ENCODE results near the gene TRAM2. TPM values are rescaled to one million over a fixed set of nuclear protein-coding genes. Genes with fewer than 3 reads are reported as not detected.

TRAM2 gene
- total RNA-seq, 5 donors from 2014 or later (not counting 1 experiment from before 2014, with no cell fraction given), result 8.8 to 12.1 (median 9.3) TPM

DNA sequence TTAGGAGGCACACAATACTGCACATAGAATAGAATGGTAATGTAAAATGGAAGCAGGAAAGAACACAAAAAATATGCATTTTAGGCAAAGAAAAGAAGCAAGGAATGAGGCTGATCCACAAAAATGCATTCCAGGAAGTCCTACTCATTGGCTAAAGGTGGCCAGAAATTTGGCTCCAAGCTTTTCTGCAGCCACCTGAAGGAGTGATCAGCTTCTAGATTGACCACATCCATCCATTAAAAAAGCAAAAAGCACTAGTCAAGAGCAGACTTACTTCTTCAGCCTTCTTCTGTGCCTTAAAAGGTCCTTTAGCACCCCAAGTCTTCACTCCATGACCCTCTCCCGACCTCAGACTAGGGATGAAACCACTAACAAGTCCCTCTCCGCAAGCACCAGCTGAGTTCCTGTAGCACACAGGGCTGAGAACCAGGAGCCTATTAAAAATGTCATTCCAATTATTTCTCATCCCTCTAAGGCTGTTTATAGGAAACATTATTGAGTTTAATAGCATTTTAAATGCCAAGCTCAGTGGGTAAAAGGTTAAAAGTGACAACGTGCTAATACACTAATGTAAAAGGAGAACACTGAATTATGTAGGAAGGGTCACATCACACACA, 36.5 kb downstream of the TRAM2 start:
- Histone ChIP-seq H3K27me3 (replicated peaks in 1 of 2; ENCODE audit: control insufficient read depth in 2 of 2, extremely low read depth in 1 of 2, insufficient read depth in 2 of 2, low read length in 1 of 2) (no peaks in the 10 kb centered on the region), H3K27ac (ENCODE audit: low read length) (no peak overlapping the region), H3K36me3 (ENCODE audit: control insufficient read depth in 2 of 2, extremely low read depth in 1 of 2, insufficient read depth in 1 of 2, low read length in 1 of 2) (no peaks in the 10 kb centered on the region), H3K9me3 (no peaks in the 10 kb centered on the region), H3K4me1 (ENCODE audit: control insufficient read depth in 1 of 2, extremely low read depth in 1 of 2, insufficient read depth in 2 of 2, low read length in 2 of 2) (peaks cover 14 to 31% of the 10 kb centered on the region in 2 experiments), H3K4me3 (ENCODE audit: control insufficient read depth in 1 of 2, extremely low read depth in 1 of 2, low read length in 1 of 2) (no peak overlapping the region)
- Mint-ChIP-seq H3K9me3 (no peaks in the 10 kb centered on the region), H3K4me3 (no peak overlapping the region), H3K27ac (no peak overlapping the region), H3K4me1 (peaks cover 48 to 53% (median 51%) of the 10 kb centered on the region in 3 donors), H3K27me3 (no peaks in the 10 kb centered on the region), H3K36me3 (peaks cover 10% of the 10 kb centered on the region)
- ATAC-seq (replicated peaks in 1 of 4) (no peak), DNase-seq (no peak)
- WGBS (ENCODE audit: insufficient coverage), result no CpG with 5 or more reads among the region's 3 CpGs
- ChIA-PET CTCF (no interaction called here), POLR2A (no interaction called here)

DNA sequence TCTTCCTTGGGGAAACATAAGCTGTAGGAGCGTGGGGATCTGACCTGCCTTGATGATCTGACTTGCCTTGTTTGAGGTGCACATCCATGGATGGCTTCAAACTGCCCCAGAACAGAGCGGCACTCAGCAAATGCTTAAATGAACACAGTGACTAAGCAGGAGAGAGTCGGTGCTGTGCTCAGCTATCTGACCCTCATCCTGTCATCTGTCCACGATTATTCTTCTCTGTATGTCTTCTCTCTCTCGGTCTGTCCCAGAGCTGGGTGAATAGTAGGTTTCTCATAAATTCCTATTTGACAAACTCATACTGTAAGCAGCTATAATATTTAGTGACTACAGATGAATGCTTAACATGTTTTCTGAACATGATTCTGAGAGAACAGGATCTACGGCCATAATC, 37.3 kb downstream of the TRAM2 start:
- Histone ChIP-seq H3K9me3 (no peaks in the 10 kb centered on the region), H3K36me3 (ENCODE audit: control insufficient read depth in 2 of 2, extremely low read depth in 1 of 2, insufficient read depth in 1 of 2, low read length in 1 of 2) (no peaks in the 10 kb centered on the region), H3K4me3 (ENCODE audit: control insufficient read depth in 1 of 2, extremely low read depth in 1 of 2, low read length in 1 of 2) (no peak overlapping the region), H3K27ac (ENCODE audit: low read length) (no peak overlapping the region), H3K27me3 (replicated peaks in 1 of 2; ENCODE audit: control insufficient read depth in 2 of 2, extremely low read depth in 1 of 2, insufficient read depth in 2 of 2, low read length in 1 of 2) (no peaks in the 10 kb centered on the region), H3K4me1 (ENCODE audit: control insufficient read depth in 1 of 2, extremely low read depth in 1 of 2, insufficient read depth in 2 of 2, low read length in 2 of 2) (peaks cover 14 to 38% of the 10 kb centered on the region in 2 experiments)
- Mint-ChIP-seq H3K4me3 (no peak overlapping the region), H3K36me3 (peaks cover 15% of the 10 kb centered on the region), H3K9me3 (no peaks in the 10 kb centered on the region), H3K4me1 (peaks cover 56 to 59% (median 57%) of the 10 kb centered on the region in 3 donors), H3K27me3 (no peaks in the 10 kb centered on the region), H3K27ac (no peak overlapping the region)
- WGBS (ENCODE audit: insufficient coverage), result no CpG with 5 or more reads among the region's 6 CpGs
- DNase-seq (no peak), ATAC-seq (replicated peaks in 1 of 4) (no peak)
- CTCF ChIA-PET, result no interaction called here
- POLR2A ChIA-PET, result interaction anchor here in 1 of 2 donors (0.6 kb wide), 1 partner anchor 94 kb away, joined by 4 read pairs; no protein-coding TSS in a partner anchor

- Mint-ChIP-seq H3K9me3 (no peaks in the 10 kb centered on the region), H3K4me1 (peaks cover 53 to 59% (median 56%) of the 10 kb centered on the region in 3 donors), H3K36me3 (peaks cover 15% of the 10 kb centered on the region), H3K27ac (no peak overlapping the region), H3K4me3 (no peak overlapping the region), H3K27me3 (no peaks in the 10 kb centered on the region)
- H3K27ac ChIP-seq (ENCODE audit: low read length), result no peak overlapping the region
- CTCF ChIA-PET, result no interaction called here
- no peak for ATAC-seq (replicated peaks in 1 of 4)
- WGBS (ENCODE audit: insufficient coverage), result 100% methylated on average over 2 of the region's 5 CpGs
- H3K4me3 ChIP-seq (ENCODE audit: control insufficient read depth in 1 of 2, extremely low read depth in 1 of 2, low read length in 1 of 2), result no peak overlapping the region
- no peaks in the 10 kb centered on the region for H3K36me3 ChIP-seq (ENCODE audit: control insufficient read depth in 2 of 2, extremely low read depth in 1 of 2, insufficient read depth in 1 of 2, low read length in 1 of 2)
- DNase-seq, result no peak
- POLR2A ChIA-PET, result interaction anchor here in 1 of 2 donors (0.6 kb wide), 1 partner anchor 94 kb away, joined by 4 read pairs; no protein-coding TSS in a partner anchor
- no peaks in the 10 kb centered on the region for H3K9me3 ChIP-seq
- no peaks in the 10 kb centered on the region for H3K27me3 ChIP-seq (replicated peaks in 1 of 2; ENCODE audit: control insufficient read depth in 2 of 2, extremely low read depth in 1 of 2, insufficient read depth in 2 of 2, low read length in 1 of 2)
- peaks cover 14 to 39% of the 10 kb centered on the region in 2 experiments for H3K4me1 ChIP-seq (ENCODE audit: control insufficient read depth in 1 of 2, extremely low read depth in 1 of 2, insufficient read depth in 2 of 2, low read length in 2 of 2)
These were observed 37.9 kb downstream of the TRAM2 start for GRCh38 chr6:52538901-52539354.

- H3K27ac Mint-ChIP-seq, result no peak overlapping the region
- H3K27me3 ChIP-seq (replicated peaks in 1 of 2; ENCODE audit: control insufficient read depth in 2 of 2, extremely low read depth in 1 of 2, insufficient read depth in 2 of 2, low read length in 1 of 2), result no peaks in the 10 kb centered on the region
- H3K27me3 Mint-ChIP-seq, result no peaks in the 10 kb centered on the region
- H3K9me3 ChIP-seq, result no peaks in the 10 kb centered on the region
- ATAC-seq (replicated peaks in 1 of 4) (no peak), DNase-seq (no peak)
- ChIA-PET CTCF (no interaction called here), POLR2A (no interaction called here)
- peaks cover 14 to 39% of the 10 kb centered on the region in 2 experiments for H3K4me1 ChIP-seq (ENCODE audit: control insufficient read depth in 1 of 2, extremely low read depth in 1 of 2, insufficient read depth in 2 of 2, low read length in 2 of 2)
- H3K4me1 Mint-ChIP-seq, result peaks cover 53 to 59% (median 56%) of the 10 kb centered on the region in 3 donors
- 100% methylated on average over 1 of the region's 5 CpGs for WGBS (ENCODE audit: insufficient coverage)
- H3K9me3 Mint-ChIP-seq, result no peaks in the 10 kb centered on the region
- no peak overlapping the region for H3K4me3 ChIP-seq (ENCODE audit: control insufficient read depth in 1 of 2, extremely low read depth in 1 of 2, low read length in 1 of 2)
- peak overlapping the region in 1 of 3 donors; percentile 43 for H3K4me3 Mint-ChIP-seq
- H3K27ac ChIP-seq (ENCODE audit: low read length), result no peak overlapping the region
- peaks cover 16% of the 10 kb centered on the region for H3K36me3 Mint-ChIP-seq
- H3K36me3 ChIP-seq (ENCODE audit: control insufficient read depth in 2 of 2, extremely low read depth in 1 of 2, insufficient read depth in 1 of 2, low read length in 1 of 2), result no peaks in the 10 kb centered on the region
These were observed 38.5 kb downstream of the TRAM2 start for GRCh38 chr6:52538252-52538900.

- ATAC-seq (replicated peaks in 1 of 4) (peak in 2 of 4 experiments; percentile 42 to 48), DNase-seq (peak in 2 of 35 experiments; percentile 2 to 6)
- H3K4me1 ChIP-seq (ENCODE audit: control insufficient read depth in 1 of 2, extremely low read depth in 1 of 2, insufficient read depth in 2 of 2, low read length in 2 of 2), result peaks cover 14 to 39% of the 10 kb centered on the region in 2 experiments
- no peaks in the 10 kb centered on the region for H3K27me3 ChIP-seq (replicated peaks in 1 of 2; ENCODE audit: control insufficient read depth in 2 of 2, extremely low read depth in 1 of 2, insufficient read depth in 2 of 2, low read length in 1 of 2)
- no peak overlapping the region for H3K27ac ChIP-seq (ENCODE audit: low read length)
- no peaks in the 10 kb centered on the region for H3K36me3 ChIP-seq (ENCODE audit: control insufficient read depth in 2 of 2, extremely low read depth in 1 of 2, insufficient read depth in 1 of 2, low read length in 1 of 2)
- H3K4me3 ChIP-seq (ENCODE audit: control insufficient read depth in 1 of 2, extremely low read depth in 1 of 2, low read length in 1 of 2), result no peak overlapping the region
- Mint-ChIP-seq H3K4me1 (peaks cover 53 to 59% (median 56%) of the 10 kb centered on the region in 3 donors), H3K4me3 (peak overlapping the region in 1 of 3 donors; percentile 43), H3K27me3 (no peaks in the 10 kb centered on the region), H3K9me3 (no peaks in the 10 kb centered on the region), H3K27ac (no peak overlapping the region), H3K36me3 (peaks cover 16% of the 10 kb centered on the region)
- no peaks in the 10 kb centered on the region for H3K9me3 ChIP-seq
- 55% methylated on average over 6 of the region's 8 CpGs for WGBS (ENCODE audit: insufficient coverage)
- POLR2A ChIA-PET, result no interaction called here
- CTCF ChIA-PET, result no interaction called here
These were observed 39.7 kb downstream of the TRAM2 start for GRCh38 chr6:52537001-52537753.

DNA sequence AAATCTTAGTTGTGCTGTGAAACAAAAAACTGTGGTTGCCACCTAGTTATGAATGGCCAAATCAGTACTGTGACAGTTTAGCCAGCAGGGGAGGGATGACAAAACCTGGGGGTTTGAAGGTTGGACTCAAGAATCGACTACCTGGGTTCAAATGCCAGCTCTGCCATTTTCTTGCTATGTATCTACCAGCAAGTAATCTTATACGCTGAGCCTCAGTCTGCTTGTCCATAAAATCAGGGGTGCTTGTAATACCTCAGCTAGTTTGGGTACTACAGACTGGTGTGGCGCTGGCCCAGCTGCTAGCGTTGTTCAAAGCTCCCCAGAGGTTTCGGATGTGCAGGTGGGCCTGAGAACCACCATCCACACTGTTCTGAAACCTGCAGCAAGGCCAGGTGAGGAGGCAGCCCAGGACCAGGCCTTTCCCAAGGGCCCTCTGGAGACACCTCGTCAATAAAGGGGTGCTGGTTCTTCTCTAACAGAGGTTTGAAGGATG, 40.4 kb downstream of the TRAM2 start:
- ChIA-PET CTCF (no interaction called here), POLR2A (no interaction called here)
- H3K4me3 Mint-ChIP-seq, result peak overlapping the region in 1 of 3 donors; percentile 10

More for the DNA sequence above, 40.4 kb downstream of the TRAM2 start:
- Histone ChIP-seq H3K4me1 (ENCODE audit: control insufficient read depth in 1 of 2, extremely low read depth in 1 of 2, insufficient read depth in 2 of 2, low read length in 2 of 2) (peaks cover 14 to 39% of the 10 kb centered on the region in 2 experiments), H3K4me3 (ENCODE audit: control insufficient read depth in 1 of 2, extremely low read depth in 1 of 2, low read length in 1 of 2) (no peak overlapping the region), H3K27ac (ENCODE audit: low read length) (no peak overlapping the region), H3K27me3 (replicated peaks in 1 of 2; ENCODE audit: control insufficient read depth in 2 of 2, extremely low read depth in 1 of 2, insufficient read depth in 2 of 2, low read length in 1 of 2) (no peaks in the 10 kb centered on the region), H3K36me3 (ENCODE audit: control insufficient read depth in 2 of 2, extremely low read depth in 1 of 2, insufficient read depth in 1 of 2, low read length in 1 of 2) (no peaks in the 10 kb centered on the region), H3K9me3 (no peaks in the 10 kb centered on the region)
- ATAC-seq (replicated peaks in 1 of 4) (peak in 1 of 4 experiments; percentile 12), DNase-seq (peak in 1 of 35 experiments; percentile 1)
- Mint-ChIP-seq H3K27me3 (no peaks in the 10 kb centered on the region), H3K9me3 (no peaks in the 10 kb centered on the region), H3K36me3 (peaks cover 19% of the 10 kb centered on the region), H3K27ac (no peak overlapping the region), H3K4me1 (peaks cover 55 to 59% (median 56%) of the 10 kb centered on the region in 3 donors)
- 89% methylated on average over 6 of the region's 6 CpGs for WGBS (ENCODE audit: insufficient coverage)
